ENCODE results near the gene C6.
A peak's percentile ranks its signal among the peaks of the same experiment; 100 is the strongest.
"Not testable (repeated sequence)": the region's sequence is repeated elsewhere in the genome, so short reads cannot be mapped to it uniquely, and the experiment has no call there.

The C6 gene

GRCh38 chr5:41193456-41194205, 19.7 kb downstream of the C6 start:
- Histone ChIP-seq H3K27me3 (ENCODE audit: low read depth) (0 out of 2 replicates have a peak, but pooled peaks cover 7% of the 10 kb centered on the region), H3K9me3 (no peaks in the 10 kb centered on the region), H3K36me3 (replicated peaks) (no peaks in the 10 kb centered on the region), H3K4me3 (no peak overlapping the region), H3K4me1 (no peaks in the 10 kb centered on the region)
- in situ Hi-C loops (cut with MboI; ENCODE audit: low sequenced_read_pairs) = no loop called here
- DNase-seq (ENCODE audit: low spot score in 2 of 2) = no peak

GRCh38 chr5:41191249-41191648, 22.1 kb downstream of the C6 start:
- H3K4me3 ChIP-seq = no peak overlapping the region
- peak in 1 of 2 experiments; percentile 15 for DNase-seq (ENCODE audit: low spot score in 2 of 2)
- in situ Hi-C loops (cut with MboI; ENCODE audit: low sequenced_read_pairs) = no loop called here
- no peaks in the 10 kb centered on the region for H3K9me3 ChIP-seq
- H3K27me3 ChIP-seq (ENCODE audit: low read depth) = 0 out of 2 replicates have a peak, but pooled peaks cover 5% of the 10 kb centered on the region
- no peaks in the 10 kb centered on the region for H3K36me3 ChIP-seq (replicated peaks)
- H3K4me1 ChIP-seq = no peaks in the 10 kb centered on the region

GRCh38 chr5:41186143-41186542, 27.2 kb downstream of the C6 start:
- Histone ChIP-seq H3K9me3 (no peaks in the 10 kb centered on the region), H3K4me3 (no peak overlapping the region), H3K27me3 (ENCODE audit: low read depth) (0 out of 2 replicates have a peak, but pooled peaks cover 5% of the 10 kb centered on the region), H3K36me3 (replicated peaks) (no peaks in the 10 kb centered on the region), H3K4me1 (no peaks in the 10 kb centered on the region)
- in situ Hi-C loops (cut with MboI; ENCODE audit: low sequenced_read_pairs) = no loop called here
- DNase-seq (ENCODE audit: low spot score in 2 of 2) = no peak

GRCh38 chr5:41183331-41183730, 30.0 kb downstream of the C6 start:
- H3K4me1 ChIP-seq; in situ Hi-C loops (cut with MboI; ENCODE audit: low sequenced_read_pairs); DNase-seq (ENCODE audit: low spot score in 2 of 2): not testable (repeated sequence)

GRCh38 chr5:41182666-41183065, 30.7 kb downstream of the C6 start:
- in situ Hi-C loops (cut with MboI; ENCODE audit: low sequenced_read_pairs) = no loop called here
- no peaks in the 10 kb centered on the region for H3K9me3 ChIP-seq
- H3K4me1 ChIP-seq = no peaks in the 10 kb centered on the region
- DNase-seq (ENCODE audit: low spot score in 2 of 2) = no peak
- no peaks in the 10 kb centered on the region for H3K36me3 ChIP-seq (replicated peaks)
- no peak overlapping the region for H3K4me3 ChIP-seq
- H3K27me3 ChIP-seq (ENCODE audit: low read depth) = no peaks in the 10 kb centered on the region

More at GRCh38 chr5:41183331-41183730, 30.0 kb downstream of the C6 start:
- not testable (repeated sequence) for H3K9me3 ChIP-seq; H3K4me3 ChIP-seq; H3K27me3 ChIP-seq (ENCODE audit: low read depth); H3K36me3 ChIP-seq (replicated peaks)

GRCh38 chr5:41181691-41182564, 31.4 kb downstream of the C6 start:
- Histone ChIP-seq H3K4me1 (no peaks in the 10 kb centered on the region), H3K36me3 (replicated peaks) (no peaks in the 10 kb centered on the region), H3K4me3 (no peak overlapping the region), H3K27me3 (ENCODE audit: low read depth) (no peaks in the 10 kb centered on the region), H3K9me3 (no peaks in the 10 kb centered on the region)
- DNase-seq (ENCODE audit: low spot score in 2 of 2) = no peak
- in situ Hi-C loops (cut with MboI; ENCODE audit: low sequenced_read_pairs) = no loop called here

GRCh38 chr5:41176952-41177351, 36.4 kb downstream of the C6 start:
- Histone ChIP-seq H3K9me3 (no peaks in the 10 kb centered on the region), H3K4me3 (no peak overlapping the region), H3K36me3 (replicated peaks) (no peaks in the 10 kb centered on the region), H3K4me1 (no peaks in the 10 kb centered on the region), H3K27me3 (ENCODE audit: low read depth) (no peaks in the 10 kb centered on the region)
- DNase-seq (ENCODE audit: low spot score in 2 of 2) = no peak
- in situ Hi-C loops (cut with MboI; ENCODE audit: low sequenced_read_pairs) = no loop called here

- no peaks in the 10 kb centered on the region for H3K4me1 ChIP-seq
- no peaks in the 10 kb centered on the region for H3K9me3 ChIP-seq
- H3K4me3 ChIP-seq = no peak overlapping the region
- H3K27me3 ChIP-seq (ENCODE audit: low read depth) = no peaks in the 10 kb centered on the region
- no peaks in the 10 kb centered on the region for H3K36me3 ChIP-seq (replicated peaks)
- no peak for DNase-seq (ENCODE audit: low spot score in 2 of 2)
- in situ Hi-C loops (cut with MboI; ENCODE audit: low sequenced_read_pairs) = no loop called here
These were observed 41.3 kb downstream of the C6 start for GRCh38 chr5:41172012-41172411.

GRCh38 chr5:41161271-41161670, 52.1 kb downstream of the C6 start:
- Histone ChIP-seq H3K36me3 (replicated peaks) (no peaks in the 10 kb centered on the region), H3K9me3 (no peaks in the 10 kb centered on the region), H3K4me3 (no peak overlapping the region), H3K27me3 (ENCODE audit: low read depth) (no peaks in the 10 kb centered on the region), H3K4me1 (no peaks in the 10 kb centered on the region)
- no peak for DNase-seq (ENCODE audit: low spot score in 2 of 2)
- in situ Hi-C loops (cut with MboI; ENCODE audit: low sequenced_read_pairs) = no loop called here

GRCh38 chr5:41157272-41157894, 55.9 kb downstream of the C6 start:
- Histone ChIP-seq H3K9me3 (no peaks in the 10 kb centered on the region), H3K4me1 (no peaks in the 10 kb centered on the region), H3K27me3 (ENCODE audit: low read depth) (no peaks in the 10 kb centered on the region), H3K4me3 (no peak overlapping the region), H3K36me3 (replicated peaks) (no peaks in the 10 kb centered on the region)
- in situ Hi-C loops (cut with MboI; ENCODE audit: low sequenced_read_pairs) = no loop called here
- DNase-seq (ENCODE audit: low spot score in 2 of 2) = no peak

GRCh38 chr5:41156739-41157138, 56.6 kb downstream of the C6 start:
- H3K27me3 ChIP-seq (ENCODE audit: low read depth) = no peaks in the 10 kb centered on the region
- no peaks in the 10 kb centered on the region for H3K4me1 ChIP-seq
- no peaks in the 10 kb centered on the region for H3K9me3 ChIP-seq
- no peak overlapping the region for H3K4me3 ChIP-seq
- no peak for DNase-seq (ENCODE audit: low spot score in 2 of 2)
- no peaks in the 10 kb centered on the region for H3K36me3 ChIP-seq (replicated peaks)
- in situ Hi-C loops (cut with MboI; ENCODE audit: low sequenced_read_pairs) = no loop called here

- no peak for DNase-seq (ENCODE audit: low spot score in 2 of 2)
- Histone ChIP-seq H3K9me3 (no peaks in the 10 kb centered on the region), H3K27me3 (ENCODE audit: low read depth) (no peaks in the 10 kb centered on the region), H3K4me1 (no peaks in the 10 kb centered on the region), H3K4me3 (no peak overlapping the region), H3K36me3 (replicated peaks) (no peaks in the 10 kb centered on the region)
- in situ Hi-C loops (cut with MboI; ENCODE audit: low sequenced_read_pairs) = no loop called here
These were observed 58.8 kb downstream of the C6 start for GRCh38 chr5:41154491-41154890.

GRCh38 chr5:41151564-41151963, 61.8 kb downstream of the C6 start:
- no peaks in the 10 kb centered on the region for H3K27me3 ChIP-seq (ENCODE audit: low read depth)
- no peak overlapping the region for H3K4me3 ChIP-seq
- H3K36me3 ChIP-seq (replicated peaks) = no peaks in the 10 kb centered on the region
- in situ Hi-C loops (cut with MboI; ENCODE audit: low sequenced_read_pairs) = no loop called here
- DNase-seq (ENCODE audit: low spot score in 2 of 2) = no peak
- H3K9me3 ChIP-seq = no peaks in the 10 kb centered on the region
- no peaks in the 10 kb centered on the region for H3K4me1 ChIP-seq

- H3K36me3 ChIP-seq (replicated peaks) = no peaks in the 10 kb centered on the region
- no peak for DNase-seq (ENCODE audit: low spot score in 2 of 2)
- H3K4me3 ChIP-seq = no peak overlapping the region
- H3K27me3 ChIP-seq (ENCODE audit: low read depth) = no peaks in the 10 kb centered on the region
- no peaks in the 10 kb centered on the region for H3K4me1 ChIP-seq
- H3K9me3 ChIP-seq = no peaks in the 10 kb centered on the region
- in situ Hi-C loops (cut with MboI; ENCODE audit: low sequenced_read_pairs) = no loop called here
These were observed 64.9 kb downstream of the C6 start for GRCh38 chr5:41148448-41148847.
